HEK293 (cell line): ENCODE data around the gene MAP2.
A peak's percentile ranks its signal among the peaks of the same experiment; 100 is the strongest.

Experiments used
- CTCF ChIA-PET: fragments of 350-600 bp; formaldehyde crosslinking; extraction: SDS; loops from one replicate; lab custom pipeline; 2021; ENCODE audit warnings: antibody characterized with exemption; lab: Yijun Ruan, JAX
- POLR2A ChIA-PET: fragments of 300-600 bp; formaldehyde crosslinking; extraction: SDS; loops from one replicate; lab custom pipeline; 2020; ENCODE audit warnings: antibody characterized with exemption, inconsistent platforms; lab: Yijun Ruan, JAX
- H3K27ac ChIP-seq: fragments of 200-500 bp; sonication (Bioruptor generic); 2 replicates; pipeline ENCODE4 v1.5.1; 2014; ENCODE audit warnings: low read depth, low read length, control low read depth, inconsistent platforms; ENCODE audit errors: extremely low read depth
- H3K36me3 ChIP-seq, 2 experiments: fragments of 200-500 bp in 1 of 2; sonication (Bioruptor generic) in 1 of 2; 1 replicate in 1 of 2; 2 replicates in 1 of 2; pipeline ENCODE4 v1.5.1; 2014 to 2017; ENCODE audit warnings: inconsistent platforms in 2 of 2, low read length in 2 of 2; ENCODE audit not compliant: control insufficient read depth in 2 of 2, insufficient read depth in 1 of 2
- H3K4me1 ChIP-seq: fragments of 200-500 bp; sonication (Bioruptor generic); 2 replicates; pipeline ENCODE4 v1.5.1; 2014; ENCODE audit warnings: mild to moderate bottlenecking, low read length, inconsistent platforms; ENCODE audit not compliant: control insufficient read depth, insufficient read depth
- H3K4me3 ChIP-seq: 2 replicates; pipeline ENCODE4 v1.5.1; 2011; ENCODE audit warnings: low read depth, mild to moderate bottlenecking, control low read depth, low read length, moderate library complexity
- H3K9me3 ChIP-seq: fragments of 200-500 bp; sonication (Bioruptor generic); 2 replicates; pipeline ENCODE4 v1.5.1; 2014; ENCODE audit warnings: low read depth, low read length, inconsistent platforms; ENCODE audit not compliant: control insufficient read depth, insufficient read depth
- GLIS1 ChIP-seq: fragments of 450-650 bp; formaldehyde crosslinking; IDR thresholded peaks from 2 replicates; pipeline ENCODE4 v1.5.1; 2016; ENCODE audit warnings: missing biosample characterization, missing genetic modification characterization
- HOXA7 ChIP-seq: sonication (generic); formaldehyde crosslinking; IDR thresholded peaks from 2 replicates; pipeline ENCODE4 v1.8.1; 2022; ENCODE audit warnings: missing genetic modification reagents, borderline replicate concordance
- MZF1 ChIP-seq: fragments of 450-650 bp; formaldehyde crosslinking; IDR thresholded peaks from 2 replicates; pipeline ENCODE4 v1.5.1; 2017; ENCODE audit warnings: missing biosample characterization, missing genetic modification characterization, borderline replicate concordance
- PRDM10 ChIP-seq: fragments of 450-650 bp; formaldehyde crosslinking; IDR thresholded peaks from 2 replicates; pipeline ENCODE4 v1.5.1; 2016; ENCODE audit warnings: missing biosample characterization, missing genetic modification characterization
- PRDM4 ChIP-seq: fragments of 450-650 bp; formaldehyde crosslinking; IDR thresholded peaks from 2 replicates; pipeline ENCODE4 v1.5.1; 2017; ENCODE audit warnings: missing biosample characterization, missing genetic modification characterization
- REST ChIP-seq: fragments of 450-650 bp; formaldehyde crosslinking; IDR thresholded peaks from 2 replicates; pipeline ENCODE4 v1.5.1; 2016; ENCODE audit warnings: missing biosample characterization, missing genetic modification characterization
- SP2 ChIP-seq: fragments of 450-650 bp; formaldehyde crosslinking; IDR thresholded peaks from 2 replicates; pipeline ENCODE4 v1.5.1; 2016; ENCODE audit warnings: missing biosample characterization, missing genetic modification characterization
- SP7 ChIP-seq: fragments of 450-650 bp; formaldehyde crosslinking; IDR thresholded peaks from 2 replicates; pipeline ENCODE4 v1.5.1; 2016; ENCODE audit warnings: missing biosample characterization, missing genetic modification characterization
- ZBTB1 ChIP-seq: fragments of 450-650 bp; formaldehyde crosslinking; IDR thresholded peaks from 2 replicates; pipeline ENCODE4 v1.5.1; 2016; ENCODE audit warnings: missing biosample characterization, missing genetic modification characterization
- ZBTB20 ChIP-seq: fragments of 450-650 bp; formaldehyde crosslinking; IDR thresholded peaks from 2 replicates; pipeline ENCODE4 v1.5.1; 2016; ENCODE audit warnings: missing biosample characterization, missing genetic modification characterization
- ZBTB8A ChIP-seq: fragments of 450-650 bp; formaldehyde crosslinking; IDR thresholded peaks from 2 replicates; pipeline ENCODE4 v1.5.1; 2016; ENCODE audit warnings: missing biosample characterization, missing genetic modification characterization
- ZFP3 ChIP-seq: fragments of 450-650 bp; formaldehyde crosslinking; IDR thresholded peaks from 2 replicates; pipeline ENCODE4 v1.5.1; 2016; ENCODE audit warnings: low read depth, missing biosample characterization, missing genetic modification characterization
- ZFP69B ChIP-seq: fragments of 450-650 bp; formaldehyde crosslinking; IDR thresholded peaks from 2 replicates; pipeline ENCODE4 v1.5.1; 2016; ENCODE audit warnings: missing biosample characterization, missing genetic modification characterization
- ZNF114 ChIP-seq: fragments of 450-650 bp; formaldehyde crosslinking; IDR thresholded peaks from 2 replicates; pipeline ENCODE4 v1.5.0; 2017; ENCODE audit warnings: missing biosample characterization, missing genetic modification characterization
- ZNF16 ChIP-seq: fragments of 450-650 bp; formaldehyde crosslinking; IDR thresholded peaks from 2 replicates; pipeline ENCODE4 v1.5.1; 2016; ENCODE audit warnings: low read depth, missing biosample characterization, missing genetic modification characterization
- ZNF239 ChIP-seq: fragments of 450-650 bp; formaldehyde crosslinking; IDR thresholded peaks from 2 replicates; pipeline ENCODE4 v1.5.1; 2016; ENCODE audit warnings: missing biosample characterization, missing genetic modification characterization
- ZNF274 ChIP-seq, 2 experiments: fragments of 200-500 bp in 1 of 2; fragments of 450-650 bp in 1 of 2; sonication (Bioruptor generic) in 1 of 2; formaldehyde crosslinking in 1 of 2; IDR thresholded peaks; 2 replicates each; pipeline versions ENCODE4 v1.5.1 to v1.6.1; 2014 to 2016; ENCODE audit warnings: borderline replicate concordance in 1 of 2, inconsistent platforms in 1 of 2, low read length in 1 of 2, missing biosample characterization in 1 of 2, missing genetic modification characterization in 1 of 2
- ZNF394 ChIP-seq: fragments of 450-650 bp; formaldehyde crosslinking; IDR thresholded peaks from 2 replicates; pipeline ENCODE4 v1.5.1; 2016; ENCODE audit warnings: missing biosample characterization, missing genetic modification characterization, mild to moderate bottlenecking, moderate library complexity, borderline replicate concordance
- ZNF416 ChIP-seq: fragments of 450-650 bp; formaldehyde crosslinking; IDR thresholded peaks from 2 replicates; pipeline ENCODE4 v1.5.1; 2016; ENCODE audit warnings: missing biosample characterization, missing genetic modification characterization
- ZNF426 ChIP-seq: fragments of 450-650 bp; formaldehyde crosslinking; IDR thresholded peaks from 2 replicates; pipeline ENCODE4 v1.5.1; 2017; ENCODE audit warnings: missing biosample characterization, missing genetic modification characterization, mild to moderate bottlenecking, inconsistent platforms, moderate library complexity
- ZNF585B ChIP-seq: fragments of 450-650 bp; formaldehyde crosslinking; IDR thresholded peaks from 2 replicates; pipeline ENCODE4 v1.5.1; 2016; ENCODE audit warnings: missing biosample characterization, missing genetic modification characterization
- ZNF629 ChIP-seq: fragments of 450-650 bp; formaldehyde crosslinking; IDR thresholded peaks from 2 replicates; pipeline ENCODE4 v1.5.1; 2017; ENCODE audit warnings: missing biosample characterization, missing genetic modification characterization
- ZNF660 ChIP-seq: fragments of 450-650 bp; IDR thresholded peaks from 2 replicates; pipeline ENCODE4 v1.5.1; 2018; ENCODE audit warnings: missing biosample characterization, mild to moderate bottlenecking, missing genetic modification characterization
- ZNF843 ChIP-seq: fragments of 450-650 bp; formaldehyde crosslinking; IDR thresholded peaks from 2 replicates; pipeline ENCODE4 v1.5.1; 2016; ENCODE audit warnings: missing biosample characterization, missing genetic modification characterization

Gene MAP2

GRCh38 chr2:209423562-209424198 is at the start of gene MAP2 (continued):
- TF ChIP-seq GLIS1 (tag by site-specific recombination) = no peak
- no peak for TF ChIP-seq ZNF426 (tag by site-specific recombination)
- peak; percentile 52; the same call in 1 of the 2 replicates for TF ChIP-seq ZBTB20 (tag by site-specific recombination)
- TF ChIP-seq ZNF114 (tag by site-specific recombination) = no peak
- TF ChIP-seq ZNF843 (tag by site-specific recombination) = no peak
- TF ChIP-seq MZF1 (tag by site-specific recombination) = no peak
- peak; percentile 65 for TF ChIP-seq ZFP69B (tag by site-specific recombination)
- TF ChIP-seq ZBTB8A (tag by site-specific recombination) = peak; percentile 61; the same call in 1 of the 2 replicates
- 0 out of 2 replicates have a peak, but pooled peaks have one; percentile 27 for TF ChIP-seq SP7 (tag by site-specific recombination)
- no peak for TF ChIP-seq ZFP3 (tag by site-specific recombination)
- peak; percentile 38; the same call in 1 of the 2 replicates for TF ChIP-seq SP2 (tag by site-specific recombination)
- peak; percentile 73; the same call in 1 of the 2 replicates for TF ChIP-seq ZNF660 (tag by site-specific recombination)
- TF ChIP-seq ZNF239 (tag by site-specific recombination) = no peak

GRCh38 chr2:209376686-209377085 is 47.2 kb upstream of the MAP2 start:
- TF ChIP-seq ZNF16 (tag by site-specific recombination) (no peak), ZBTB1 (tag by site-specific recombination) (no peak), REST (no peak), ZNF394 (tag by site-specific recombination) (no peak), ZNF585B (no peak), ZNF274 (IDR thresholded peaks at IDR 0.05; ENCODE audit: low read length) (peak; percentile 59; the same call in 1 of the 2 replicates), ZNF274 (tag by site-specific recombination; IDR thresholded peaks at IDR 0.05; ENCODE audit: borderline replicate concordance) (no peak)
- TF ChIP-seq, all 188 proteins: peak for 1
- Histone ChIP-seq H3K4me3 (no peak overlapping the region), H3K27ac (no peak overlapping the region), H3K4me1 (no peaks in the 10 kb centered on the region), H3K36me3 (no peaks in the 10 kb centered on the region), H3K9me3 (0 out of 2 replicates have a peak, but pooled peaks cover 2% of the 10 kb centered on the region)
- POLR2A ChIA-PET = no interaction called here
- CTCF ChIA-PET = interaction anchor here (1.6 to 2.1 kb wide), 2 partner anchors 46 to 48 kb away, joined by 3 to 4 read pairs; no protein-coding TSS in a partner anchor

- Histone ChIP-seq H3K4me1 (no peaks in the 10 kb centered on the region), H3K4me3 (no peak overlapping the region), H3K27ac (no peak overlapping the region), H3K9me3 (0 out of 2 replicates have a peak, but pooled peaks cover 2% of the 10 kb centered on the region), H3K36me3 (no peaks in the 10 kb centered on the region)
- ChIA-PET POLR2A (no interaction called here), CTCF (interaction anchor here (1.3 kb wide), 1 partner anchor 44 kb away, joined by 5 read pairs; the partner anchor contains the start of gene MAP2)
- TF ChIP-seq HOXA7 (CRISPR knock-in tag) = no peak
- no peak for TF ChIP-seq ZNF629
- no peak for TF ChIP-seq PRDM4
- TF ChIP-seq ZNF416 = no peak
- TF ChIP-seq PRDM10 (tag by site-specific recombination) = no peak
- no peak for TF ChIP-seq ZNF394 (tag by site-specific recombination)
Observed at GRCh38 chr2:209380293-209380692, 43.6 kb upstream of the MAP2 start.
